ENCODE data around the gene TTF2.

GRCh38 chr1:117060441-117061317 lies 553 bp downstream of the TTF2 start:
- no peak for TF ChIP-seq CTCF (IDR thresholded peaks at IDR 0.05)
- no peak for TF ChIP-seq POLR2A (IDR thresholded peaks at IDR 0.05)
